SK-N-SH (cell line): Measurements from ENCODE around the gene EBLN1.

Experiments
- NFIC ChIP-seq: IDR thresholded peaks from 2 replicates; pipeline ENCODE4 v1.4.0; 2012; ENCODE audit warnings: borderline replicate concordance
- SIN3A ChIP-seq: IDR thresholded peaks from 2 replicates; pipeline ENCODE4 v1.6.1; 2012; ENCODE audit warnings: low read depth, mild to moderate bottlenecking, low read length, moderate library complexity, borderline replicate concordance
- TAF1 ChIP-seq: IDR thresholded peaks from 2 replicates; pipeline ENCODE4 v1.6.1; 2012; ENCODE audit warnings: low read depth, mild to moderate bottlenecking, low read length, moderate library complexity, borderline replicate concordance
- TF ChIP-seq, protein P1 (sequence below): fragments of 200-600 bp; sonication (generic); IDR thresholded peaks from 2 replicates; pipeline ENCODE4 v1.6.1; 2017; ENCODE audit warnings: antibody characterized with exemption, mild to moderate bottlenecking, moderate library complexity
- TF ChIP-seq, protein P2 (sequence below): IDR thresholded peaks from 2 replicates; pipeline ENCODE4; 2012

DNA sequence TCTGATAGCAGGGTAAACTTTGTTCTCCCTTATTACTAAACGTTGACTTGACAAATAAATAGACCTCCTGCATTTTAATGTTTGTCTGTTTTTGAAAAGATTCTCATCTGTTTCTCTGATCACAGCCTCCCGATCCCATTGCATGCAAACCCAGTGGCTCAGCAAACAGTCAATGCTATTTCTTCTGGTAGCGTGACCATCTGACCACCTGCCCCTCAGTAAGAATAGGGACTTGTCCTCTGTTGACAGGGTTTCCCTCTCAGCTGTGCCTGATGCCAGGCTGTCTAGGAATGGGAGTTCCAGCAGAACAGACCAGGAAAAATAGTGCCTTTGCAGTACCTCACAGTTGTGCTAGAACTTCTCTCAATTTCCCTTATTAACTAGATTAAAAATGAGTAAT, 40.7 kb upstream of the EBLN1 start:
- TF ChIP-seq TAF1 (no peak), SIN3A (no peak), NFIC (no peak)
- TF ChIP-seq, protein P1, sequence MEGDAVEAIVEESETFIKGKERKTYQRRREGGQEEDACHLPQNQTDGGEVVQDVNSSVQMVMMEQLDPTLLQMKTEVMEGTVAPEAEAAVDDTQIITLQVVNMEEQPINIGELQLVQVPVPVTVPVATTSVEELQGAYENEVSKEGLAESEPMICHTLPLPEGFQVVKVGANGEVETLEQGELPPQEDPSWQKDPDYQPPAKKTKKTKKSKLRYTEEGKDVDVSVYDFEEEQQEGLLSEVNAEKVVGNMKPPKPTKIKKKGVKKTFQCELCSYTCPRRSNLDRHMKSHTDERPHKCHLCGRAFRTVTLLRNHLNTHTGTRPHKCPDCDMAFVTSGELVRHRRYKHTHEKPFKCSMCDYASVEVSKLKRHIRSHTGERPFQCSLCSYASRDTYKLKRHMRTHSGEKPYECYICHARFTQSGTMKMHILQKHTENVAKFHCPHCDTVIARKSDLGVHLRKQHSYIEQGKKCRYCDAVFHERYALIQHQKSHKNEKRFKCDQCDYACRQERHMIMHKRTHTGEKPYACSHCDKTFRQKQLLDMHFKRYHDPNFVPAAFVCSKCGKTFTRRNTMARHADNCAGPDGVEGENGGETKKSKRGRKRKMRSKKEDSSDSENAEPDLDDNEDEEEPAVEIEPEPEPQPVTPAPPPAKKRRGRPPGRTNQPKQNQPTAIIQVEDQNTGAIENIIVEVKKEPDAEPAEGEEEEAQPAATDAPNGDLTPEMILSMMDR = no peak
- TF ChIP-seq, protein P2, sequence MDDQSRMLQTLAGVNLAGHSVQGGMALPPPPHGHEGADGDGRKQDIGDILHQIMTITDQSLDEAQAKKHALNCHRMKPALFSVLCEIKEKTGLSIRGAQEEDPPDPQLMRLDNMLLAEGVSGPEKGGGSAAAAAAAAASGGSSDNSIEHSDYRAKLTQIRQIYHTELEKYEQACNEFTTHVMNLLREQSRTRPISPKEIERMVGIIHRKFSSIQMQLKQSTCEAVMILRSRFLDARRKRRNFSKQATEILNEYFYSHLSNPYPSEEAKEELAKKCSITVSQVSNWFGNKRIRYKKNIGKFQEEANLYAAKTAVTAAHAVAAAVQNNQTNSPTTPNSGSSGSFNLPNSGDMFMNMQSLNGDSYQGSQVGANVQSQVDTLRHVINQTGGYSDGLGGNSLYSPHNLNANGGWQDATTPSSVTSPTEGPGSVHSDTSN = no peak
